Parathyroid adenoma (tissue), 2 donors: ENCODE results near the gene INPP5K.

Experiments
- H2AFZ ChIP-seq: fragments of 300-600 bp; sonication (generic); one replicate; pipeline ENCODE4 v1.7.0; 2017; ENCODE audit warnings: antibody characterized with exemption, mild to moderate bottlenecking
- H3K27ac ChIP-seq: fragments of 300-600 bp; sonication (generic); one replicate; pipeline ENCODE4 v1.7.0; 2017
- H3K27me3 ChIP-seq: fragments of 300-600 bp; sonication (generic); one replicate; pipeline ENCODE4 v1.7.0; 2017; ENCODE audit warnings: low read length; ENCODE audit not compliant: control insufficient read depth, insufficient read depth
- H3K36me3 ChIP-seq: fragments of 300-600 bp; sonication (generic); one replicate; pipeline ENCODE4 v1.7.0; 2017; ENCODE audit warnings: low read length; ENCODE audit not compliant: control insufficient read depth, insufficient read depth
- H3K4me1 ChIP-seq: fragments of 300-600 bp; sonication (generic); one replicate; pipeline ENCODE4 v1.7.0; 2017; ENCODE audit warnings: control low read depth
- H3K4me2 ChIP-seq: fragments of 300-600 bp; sonication (generic); one replicate; pipeline ENCODE4 v1.7.0; 2017; ENCODE audit warnings: low read length
- H3K4me3 ChIP-seq: fragments of 300-600 bp; sonication (generic); one replicate; pipeline ENCODE4 v1.7.0; 2017; ENCODE audit warnings: low read depth, low read length
- H3K79me2 ChIP-seq: fragments of 300-600 bp; sonication (generic); one replicate; pipeline ENCODE4 v1.7.0; 2017; ENCODE audit warnings: control low read depth
- H3K9ac ChIP-seq: fragments of 300-600 bp; sonication (generic); one replicate; pipeline ENCODE4 v1.7.0; 2017; ENCODE audit warnings: mild to moderate bottlenecking
- H3K9me3 ChIP-seq: fragments of 300-600 bp; sonication (generic); one replicate; pipeline ENCODE4 v1.7.0; 2017; ENCODE audit warnings: low read length; ENCODE audit not compliant: control insufficient read depth
- TF ChIP-seq, protein P1 (sequence below): fragments of 300-600 bp; sonication (generic); IDR thresholded peaks from one replicate; pipeline ENCODE4 v1.7.0; 2017; ENCODE audit warnings: antibody characterized with exemption, mild to moderate bottlenecking
- donor health status: primary hyperparathyroidism.

The INPP5K gene

DNA sequence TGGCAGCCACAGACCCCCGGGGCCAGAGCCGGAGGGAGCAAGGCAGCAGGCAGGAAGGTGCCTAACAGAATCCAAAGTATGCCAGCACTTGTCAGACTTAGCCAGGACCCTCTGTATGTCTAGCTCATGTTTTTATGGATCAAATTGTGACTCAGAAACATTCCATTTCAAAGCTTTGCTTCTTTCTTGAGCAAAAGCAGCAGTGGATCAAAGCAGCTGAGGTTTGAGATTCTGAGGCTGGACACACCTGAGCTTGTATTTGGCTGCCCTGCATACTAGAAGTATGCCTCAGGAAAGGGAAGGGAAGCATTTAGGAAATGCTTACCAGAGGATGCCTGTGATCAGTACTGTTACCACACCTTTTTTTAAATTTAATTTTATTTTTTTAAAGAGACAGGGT lies 18.2 kb downstream of the INPP5K start:
- Histone ChIP-seq H3K36me3 (no peaks in the 10 kb centered on the region), H3K27me3 (no peaks in the 10 kb centered on the region), H3K4me3 (no peak overlapping the region), H3K79me2 (no peaks in the 10 kb centered on the region), H3K9me3 (no peaks in the 10 kb centered on the region), H3K4me1 (no peaks in the 10 kb centered on the region), H2AFZ (no peak overlapping the region), H3K4me2 (no peak overlapping the region), H3K9ac (no peak overlapping the region), H3K27ac (no peak overlapping the region)
- TF ChIP-seq, protein P1, sequence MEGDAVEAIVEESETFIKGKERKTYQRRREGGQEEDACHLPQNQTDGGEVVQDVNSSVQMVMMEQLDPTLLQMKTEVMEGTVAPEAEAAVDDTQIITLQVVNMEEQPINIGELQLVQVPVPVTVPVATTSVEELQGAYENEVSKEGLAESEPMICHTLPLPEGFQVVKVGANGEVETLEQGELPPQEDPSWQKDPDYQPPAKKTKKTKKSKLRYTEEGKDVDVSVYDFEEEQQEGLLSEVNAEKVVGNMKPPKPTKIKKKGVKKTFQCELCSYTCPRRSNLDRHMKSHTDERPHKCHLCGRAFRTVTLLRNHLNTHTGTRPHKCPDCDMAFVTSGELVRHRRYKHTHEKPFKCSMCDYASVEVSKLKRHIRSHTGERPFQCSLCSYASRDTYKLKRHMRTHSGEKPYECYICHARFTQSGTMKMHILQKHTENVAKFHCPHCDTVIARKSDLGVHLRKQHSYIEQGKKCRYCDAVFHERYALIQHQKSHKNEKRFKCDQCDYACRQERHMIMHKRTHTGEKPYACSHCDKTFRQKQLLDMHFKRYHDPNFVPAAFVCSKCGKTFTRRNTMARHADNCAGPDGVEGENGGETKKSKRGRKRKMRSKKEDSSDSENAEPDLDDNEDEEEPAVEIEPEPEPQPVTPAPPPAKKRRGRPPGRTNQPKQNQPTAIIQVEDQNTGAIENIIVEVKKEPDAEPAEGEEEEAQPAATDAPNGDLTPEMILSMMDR: no peak

DNA sequence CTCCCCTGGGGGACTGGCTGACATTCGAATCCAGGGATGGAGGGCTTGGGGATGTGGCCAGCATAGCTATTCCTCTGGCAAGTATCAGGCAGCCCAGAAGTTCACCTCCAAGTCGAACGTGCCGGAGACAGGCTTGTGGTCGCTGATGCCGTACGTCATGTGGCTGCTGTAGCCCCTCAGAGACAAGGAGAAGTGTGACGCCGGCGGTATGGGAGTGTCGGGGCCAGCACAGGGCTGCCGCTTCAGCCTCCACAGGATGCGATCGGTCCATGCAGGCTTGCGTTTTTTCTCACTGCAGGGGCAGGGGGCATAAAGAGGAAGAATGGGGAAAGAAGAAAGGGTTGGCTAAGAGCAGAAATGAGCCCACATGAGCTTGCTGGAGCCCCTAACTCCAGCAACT lies 18.6 kb downstream of the INPP5K start:
- Histone ChIP-seq H3K36me3 (no peaks in the 10 kb centered on the region), H3K4me2 (no peak overlapping the region), H3K9ac (no peak overlapping the region), H3K27ac (no peak overlapping the region), H3K9me3 (no peaks in the 10 kb centered on the region), H2AFZ (no peak overlapping the region), H3K79me2 (no peaks in the 10 kb centered on the region), H3K4me1 (no peaks in the 10 kb centered on the region), H3K4me3 (no peak overlapping the region), H3K27me3 (no peaks in the 10 kb centered on the region)
- TF ChIP-seq, protein P1: no peak

DNA sequence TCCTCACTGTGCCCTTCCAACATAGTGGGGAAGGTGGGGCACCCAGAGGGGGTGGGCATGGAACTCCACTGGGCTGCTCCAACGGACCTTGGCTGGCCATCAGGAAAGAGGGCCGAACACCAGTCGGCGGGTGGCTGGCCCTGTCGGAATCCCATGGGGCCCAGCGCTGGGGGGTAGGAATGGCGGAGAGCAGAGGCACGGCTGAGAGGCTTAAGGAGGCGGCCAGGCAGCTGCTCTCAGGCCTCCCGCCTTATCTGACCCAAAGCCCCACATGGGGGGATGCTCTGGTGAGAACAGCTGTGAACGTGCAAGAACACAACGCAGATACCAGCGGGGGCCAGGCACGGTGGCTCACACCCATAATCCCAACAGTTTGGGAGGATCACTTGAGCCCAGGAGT lies 19.5 kb downstream of the INPP5K start:
- Histone ChIP-seq H3K9me3 (no peaks in the 10 kb centered on the region), H3K27me3 (no peaks in the 10 kb centered on the region), H2AFZ (no peak overlapping the region), H3K9ac (no peak overlapping the region), H3K4me3 (no peak overlapping the region), H3K79me2 (no peaks in the 10 kb centered on the region), H3K27ac (no peak overlapping the region), H3K4me1 (no peaks in the 10 kb centered on the region), H3K4me2 (no peak overlapping the region), H3K36me3 (no peaks in the 10 kb centered on the region)
- TF ChIP-seq, protein P1: no peak

DNA sequence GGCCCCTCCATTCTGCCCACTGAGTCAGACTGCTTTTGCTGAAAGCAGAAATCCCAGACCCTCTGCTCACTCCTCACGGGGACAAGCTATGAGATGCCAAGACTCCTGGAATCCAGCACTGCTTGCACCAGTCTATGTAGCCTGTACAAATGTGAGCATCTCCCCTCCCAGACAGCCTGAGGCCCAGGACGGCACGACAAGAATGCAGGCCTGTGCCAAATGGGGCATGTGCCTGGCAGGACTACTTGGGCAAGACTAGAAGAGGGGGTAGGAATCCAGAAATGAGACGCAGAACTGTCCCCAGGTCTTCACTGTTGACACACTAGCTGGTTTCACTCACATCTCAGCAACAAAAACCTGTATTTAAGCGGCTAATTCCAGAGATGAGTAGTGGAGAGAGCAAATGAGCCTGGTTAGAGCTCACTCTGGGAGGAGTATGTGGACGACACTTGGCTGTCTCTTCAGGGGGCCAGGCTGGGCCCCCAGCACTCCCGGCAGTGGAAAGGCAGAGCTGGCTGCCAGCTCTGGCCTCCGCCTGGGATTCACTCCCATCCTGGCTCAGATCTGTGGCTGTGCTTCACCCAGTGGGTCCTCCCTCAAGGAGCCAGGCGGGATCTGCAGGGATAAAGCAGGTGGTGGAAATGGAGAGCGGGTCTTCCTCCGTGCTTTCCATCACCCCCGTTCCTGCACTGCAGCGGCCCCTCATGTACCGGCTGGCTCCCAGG lies 21.0 kb downstream of the INPP5K start:
- H3K27ac ChIP-seq: no peak overlapping the region
- H2AFZ ChIP-seq: no peak overlapping the region
- no peaks in the 10 kb centered on the region for H3K4me1 ChIP-seq
- H3K4me3 ChIP-seq: no peak overlapping the region
- no peaks in the 10 kb centered on the region for H3K36me3 ChIP-seq
- H3K4me2 ChIP-seq: no peak overlapping the region
- no peaks in the 10 kb centered on the region for H3K9me3 ChIP-seq
- no peaks in the 10 kb centered on the region for H3K79me2 ChIP-seq
- no peaks in the 10 kb centered on the region for H3K27me3 ChIP-seq
- TF ChIP-seq, protein P1: no peak
- H3K9ac ChIP-seq: no peak overlapping the region

DNA sequence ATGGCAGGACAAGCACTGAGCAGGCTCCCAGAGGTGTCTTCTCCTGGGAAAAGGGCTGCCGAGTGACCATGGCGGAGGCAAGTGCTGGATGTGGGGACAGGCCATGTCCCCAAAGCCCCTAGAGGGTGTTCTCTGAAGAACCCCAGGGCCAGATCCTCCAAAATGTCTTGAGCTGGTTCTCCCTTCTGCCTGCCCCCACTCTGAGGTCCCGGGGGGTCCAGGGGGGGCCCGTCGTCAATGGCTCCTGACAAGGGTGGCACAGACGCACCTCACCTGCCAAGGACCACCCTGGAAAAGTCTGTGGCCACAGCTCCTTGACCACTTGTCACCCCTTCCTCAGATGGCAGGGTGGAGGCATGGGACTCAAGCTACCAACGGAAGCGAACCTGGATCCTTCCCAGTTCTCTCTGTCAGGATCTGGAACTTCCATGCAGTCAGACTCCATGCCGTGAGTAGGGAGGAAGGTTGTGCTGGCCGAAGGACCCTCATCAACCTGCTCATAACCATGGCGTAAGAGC lies 21.6 kb downstream of the INPP5K start:
- Histone ChIP-seq H3K27ac (no peak overlapping the region), H3K4me2 (no peak overlapping the region), H3K4me1 (no peaks in the 10 kb centered on the region), H3K9me3 (no peaks in the 10 kb centered on the region), H3K4me3 (no peak overlapping the region), H2AFZ (no peak overlapping the region), H3K36me3 (no peaks in the 10 kb centered on the region), H3K9ac (no peak overlapping the region), H3K79me2 (no peaks in the 10 kb centered on the region), H3K27me3 (no peaks in the 10 kb centered on the region)
- TF ChIP-seq, protein P1: no peak
